Brain microvascular endothelial cell (primary cell): Measurements from ENCODE around the gene HAUS2.

Experiments used
- DNase-seq: peaks from one replicate; pipeline ENCODE4 v3.0.0-alpha.2; 2020
- H3K27ac ChIP-seq: fragments of 250-450 bp; sonication (Bioruptor Pico); 2 replicates; pipeline ENCODE4 v1.5.1; 2020; ENCODE audit warnings: mild to moderate bottlenecking, moderate library complexity
- H3K27me3 ChIP-seq: fragments of 250-450 bp; sonication (Bioruptor Pico); replicated peaks from 2 replicates; pipeline ENCODE4 v1.5.1; 2020; ENCODE audit warnings: mild to moderate bottlenecking
- H3K36me3 ChIP-seq: fragments of 250-450 bp; sonication (Bioruptor Pico); replicated peaks from 2 replicates; pipeline ENCODE4 v1.5.1; 2020; ENCODE audit warnings: mild to moderate bottlenecking
- H3K4me3 ChIP-seq: 2 replicates; pipeline ENCODE4 v1.5.1; 2011; ENCODE audit warnings: low read depth, mild to moderate bottlenecking, control low read depth, low read length, moderate library complexity
- CTCF ChIP-seq: IDR thresholded peaks from 2 replicates; pipeline ENCODE4 v1.5.1; 2011; ENCODE audit warnings: low read depth, mild to moderate bottlenecking, moderate library complexity, low read length, control low read depth, inconsistent platforms; ENCODE audit errors: missing control alignments
- in situ Hi-C: cut with HindIII; loops from 2 replicates; pipeline ENCODE4 v1.10.0; 2017; ENCODE audit warnings: low sequenced_read_pairs, low pct_ligation_motif_present

The HAUS2 gene

GRCh38 chr15:42548249-42549031, at the start of gene HAUS2, which contains the start of gene LRRC57:
Gene HAUS2 (plus strand): TSS chr15:42548838. CDS start chr15:42548873, 35 bp downstream.
Gene LRRC57 (minus strand): TSS chr15:42548793. CDS start chr15:42548434, 359 bp downstream.
- Histone ChIP-seq H3K4me3 (peak within 1 kb of the TSS; percentile 94), H3K36me3 (peaks cover 3% of the 10 kb centered on the region), H3K27ac (peak within 1 kb of the TSS; percentile 37), H3K27me3 (no peaks in the 10 kb centered on the region)
- in situ Hi-C loops = no loop called here
- TF ChIP-seq CTCF = no peak
- DNase-seq = peak; percentile 63

- in situ Hi-C loops = no loop called here
- Histone ChIP-seq H3K4me3 (no peak overlapping the region), H3K27me3 (no peaks in the 10 kb centered on the region), H3K27ac (peak overlapping the region; percentile 51), H3K36me3 (no peaks in the 10 kb centered on the region)
- no peak for TF ChIP-seq CTCF
- DNase-seq = peak; percentile 30
Measured at GRCh38 chr15:42499858-42500609, 48.6 kb upstream of the HAUS2 start.

- H3K27me3 ChIP-seq = no peaks in the 10 kb centered on the region
- no peaks in the 10 kb centered on the region for H3K36me3 ChIP-seq
- H3K4me3 ChIP-seq = no peak overlapping the region
- in situ Hi-C loops = no loop called here
- no peak for TF ChIP-seq CTCF
- no peak for DNase-seq
- H3K27ac ChIP-seq = no peak overlapping the region
Measured at GRCh38 chr15:42502477-42502876, 46.2 kb upstream of the HAUS2 start.

GRCh38 chr15:42503825-42504224, 44.8 kb upstream of the HAUS2 start:
- no peak for DNase-seq
- in situ Hi-C loops = no loop called here
- H3K36me3 ChIP-seq = no peaks in the 10 kb centered on the region
- H3K27me3 ChIP-seq = no peaks in the 10 kb centered on the region
- H3K4me3 ChIP-seq = no peak overlapping the region
- TF ChIP-seq CTCF = no peak
- H3K27ac ChIP-seq = no peak overlapping the region

GRCh38 chr15:42504631-42505030, 44.0 kb upstream of the HAUS2 start:
- Histone ChIP-seq H3K36me3 (no peaks in the 10 kb centered on the region), H3K27me3 (no peaks in the 10 kb centered on the region), H3K27ac (no peak overlapping the region), H3K4me3 (no peak overlapping the region)
- no peak for DNase-seq
- in situ Hi-C loops = no loop called here
- no peak for TF ChIP-seq CTCF
